ENCODE measurements around the gene UBR1. TPM values are rescaled to one million over a fixed set of nuclear protein-coding genes. Genes with fewer than 3 reads are reported as not detected.

UBR1 gene
- total RNA-seq, 1 experiment from 2014 or later = 23.2 TPM

DNA sequence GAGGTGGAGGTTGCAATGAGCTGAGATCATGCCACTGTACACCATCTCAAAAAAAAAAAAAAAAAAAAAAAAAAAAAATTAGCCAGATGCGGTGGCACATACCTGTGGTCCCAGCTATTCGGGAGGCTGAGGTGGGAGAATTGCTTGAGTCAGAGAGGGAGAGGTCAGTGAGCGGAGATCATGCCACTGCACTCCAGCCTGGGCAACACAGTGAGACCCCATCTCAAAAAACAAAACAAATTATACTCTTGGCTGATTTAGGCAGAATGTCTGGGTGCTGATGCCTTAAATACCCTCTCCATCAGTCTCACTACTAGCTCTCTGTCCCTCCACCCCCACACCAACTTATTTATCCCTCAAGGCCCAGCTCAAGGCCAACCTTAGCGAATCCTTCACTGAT, 14.0 kb downstream of the UBR1 start:
- no peaks in the 10 kb centered on the region for H3K36me3 ChIP-seq (ENCODE audit: control insufficient read depth, insufficient read depth, low read length)
- intact Hi-C loops (cut with micrococcal nuclease; ENCODE audit: unreplicated experiment) (no loop called here), in situ Hi-C loops (cut with HindIII; ENCODE audit: low pct_unique_long_range_greater_than_20kb, low sequenced_read_pairs) (no loop called here)
- CTCF ChIA-PET = no interaction called here
- no peak overlapping the region for H3K27ac ChIP-seq (ENCODE audit: low read length)
- no peaks in the 10 kb centered on the region for H3K4me1 ChIP-seq (ENCODE audit: control insufficient read depth, insufficient read depth, low read length)
- no peak for DNase-seq (ENCODE audit: low read depth, low spot score)
- POLR2A ChIA-PET = no interaction called here
- H3K4me3 ChIP-seq (ENCODE audit: low read depth in 2 of 2, low read length in 2 of 2) = no peak overlapping the region
- ATAC-seq = no peak
- BruUV-seq (replicated peaks) = no TSS peak
- no peaks in the 10 kb centered on the region for H3K9me3 ChIP-seq (ENCODE audit: control insufficient read depth, insufficient read depth, low read depth, low read length)
- H3K27me3 ChIP-seq (ENCODE audit: control insufficient read depth, insufficient read depth, low read length) = no peaks in the 10 kb centered on the region
- no peak for TF ChIP-seq SIN3A (IDR thresholded peaks at IDR 0.05; ENCODE audit: borderline replicate concordance, insufficient read depth, low read depth, low read length)
- TF ChIP-seq, protein P1, sequence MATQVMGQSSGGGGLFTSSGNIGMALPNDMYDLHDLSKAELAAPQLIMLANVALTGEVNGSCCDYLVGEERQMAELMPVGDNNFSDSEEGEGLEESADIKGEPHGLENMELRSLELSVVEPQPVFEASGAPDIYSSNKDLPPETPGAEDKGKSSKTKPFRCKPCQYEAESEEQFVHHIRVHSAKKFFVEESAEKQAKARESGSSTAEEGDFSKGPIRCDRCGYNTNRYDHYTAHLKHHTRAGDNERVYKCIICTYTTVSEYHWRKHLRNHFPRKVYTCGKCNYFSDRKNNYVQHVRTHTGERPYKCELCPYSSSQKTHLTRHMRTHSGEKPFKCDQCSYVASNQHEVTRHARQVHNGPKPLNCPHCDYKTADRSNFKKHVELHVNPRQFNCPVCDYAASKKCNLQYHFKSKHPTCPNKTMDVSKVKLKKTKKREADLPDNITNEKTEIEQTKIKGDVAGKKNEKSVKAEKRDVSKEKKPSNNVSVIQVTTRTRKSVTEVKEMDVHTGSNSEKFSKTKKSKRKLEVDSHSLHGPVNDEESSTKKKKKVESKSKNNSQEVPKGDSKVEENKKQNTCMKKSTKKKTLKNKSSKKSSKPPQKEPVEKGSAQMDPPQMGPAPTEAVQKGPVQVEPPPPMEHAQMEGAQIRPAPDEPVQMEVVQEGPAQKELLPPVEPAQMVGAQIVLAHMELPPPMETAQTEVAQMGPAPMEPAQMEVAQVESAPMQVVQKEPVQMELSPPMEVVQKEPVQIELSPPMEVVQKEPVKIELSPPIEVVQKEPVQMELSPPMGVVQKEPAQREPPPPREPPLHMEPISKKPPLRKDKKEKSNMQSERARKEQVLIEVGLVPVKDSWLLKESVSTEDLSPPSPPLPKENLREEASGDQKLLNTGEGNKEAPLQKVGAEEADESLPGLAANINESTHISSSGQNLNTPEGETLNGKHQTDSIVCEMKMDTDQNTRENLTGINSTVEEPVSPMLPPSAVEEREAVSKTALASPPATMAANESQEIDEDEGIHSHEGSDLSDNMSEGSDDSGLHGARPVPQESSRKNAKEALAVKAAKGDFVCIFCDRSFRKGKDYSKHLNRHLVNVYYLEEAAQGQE (IDR thresholded peaks at IDR 0.05; ENCODE audit: insufficient read depth in 1 of 2, low read depth in 2 of 2, low read length in 1 of 2) = no peak
- TF ChIP-seq, protein P2, sequence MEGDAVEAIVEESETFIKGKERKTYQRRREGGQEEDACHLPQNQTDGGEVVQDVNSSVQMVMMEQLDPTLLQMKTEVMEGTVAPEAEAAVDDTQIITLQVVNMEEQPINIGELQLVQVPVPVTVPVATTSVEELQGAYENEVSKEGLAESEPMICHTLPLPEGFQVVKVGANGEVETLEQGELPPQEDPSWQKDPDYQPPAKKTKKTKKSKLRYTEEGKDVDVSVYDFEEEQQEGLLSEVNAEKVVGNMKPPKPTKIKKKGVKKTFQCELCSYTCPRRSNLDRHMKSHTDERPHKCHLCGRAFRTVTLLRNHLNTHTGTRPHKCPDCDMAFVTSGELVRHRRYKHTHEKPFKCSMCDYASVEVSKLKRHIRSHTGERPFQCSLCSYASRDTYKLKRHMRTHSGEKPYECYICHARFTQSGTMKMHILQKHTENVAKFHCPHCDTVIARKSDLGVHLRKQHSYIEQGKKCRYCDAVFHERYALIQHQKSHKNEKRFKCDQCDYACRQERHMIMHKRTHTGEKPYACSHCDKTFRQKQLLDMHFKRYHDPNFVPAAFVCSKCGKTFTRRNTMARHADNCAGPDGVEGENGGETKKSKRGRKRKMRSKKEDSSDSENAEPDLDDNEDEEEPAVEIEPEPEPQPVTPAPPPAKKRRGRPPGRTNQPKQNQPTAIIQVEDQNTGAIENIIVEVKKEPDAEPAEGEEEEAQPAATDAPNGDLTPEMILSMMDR (IDR thresholded peaks at IDR 0.05) = no peak
- no peak for TF ChIP-seq TCF7L2 (IDR thresholded peaks at IDR 0.05; ENCODE audit: low read depth, low read length)
- no peak for TF ChIP-seq POLR2AphosphoS5 (IDR thresholded peaks at IDR 0.05; ENCODE audit: low read depth, low read length)

DNA sequence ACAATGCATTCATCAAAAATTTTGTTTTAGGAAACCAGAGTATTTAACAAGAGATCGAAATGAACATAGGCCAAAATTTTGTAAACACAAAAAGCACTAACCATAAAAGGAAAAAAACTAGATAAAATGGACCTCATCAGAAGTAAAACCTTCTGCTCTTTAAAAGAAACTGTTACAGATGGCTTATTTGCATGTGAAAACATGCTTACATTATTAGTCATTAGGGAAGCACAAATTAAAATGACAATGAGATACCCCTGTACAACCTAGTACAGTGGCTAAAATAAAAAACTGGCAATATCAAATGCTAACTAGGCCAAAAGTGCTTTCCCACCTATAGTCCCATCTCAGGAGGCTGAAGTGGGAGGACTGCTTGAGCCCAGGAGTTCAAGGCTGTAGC, 19.3 kb downstream of the UBR1 start:
- TF ChIP-seq TCF7L2 (IDR thresholded peaks at IDR 0.05; ENCODE audit: low read depth, low read length) (no peak), SIN3A (IDR thresholded peaks at IDR 0.05; ENCODE audit: borderline replicate concordance, insufficient read depth, low read depth, low read length) (no peak), POLR2AphosphoS5 (IDR thresholded peaks at IDR 0.05; ENCODE audit: low read depth, low read length) (no peak)
- TF ChIP-seq, protein P2 (IDR thresholded peaks at IDR 0.05) = no peak
- TF ChIP-seq, protein P1 (IDR thresholded peaks at IDR 0.05; ENCODE audit: insufficient read depth in 1 of 2, low read depth in 2 of 2, low read length in 1 of 2) = no peak
- Histone ChIP-seq H3K27ac (ENCODE audit: low read length) (no peak overlapping the region), H3K4me1 (ENCODE audit: control insufficient read depth, insufficient read depth, low read length) (no peaks in the 10 kb centered on the region), H3K27me3 (ENCODE audit: control insufficient read depth, insufficient read depth, low read length) (no peaks in the 10 kb centered on the region), H3K36me3 (ENCODE audit: control insufficient read depth, insufficient read depth, low read length) (peaks cover 6% of the 10 kb centered on the region), H3K9me3 (ENCODE audit: control insufficient read depth, insufficient read depth, low read depth, low read length) (no peaks in the 10 kb centered on the region), H3K4me3 (ENCODE audit: low read depth in 2 of 2, low read length in 2 of 2) (no peak overlapping the region)
- ChIA-PET CTCF (no interaction called here), POLR2A (no interaction called here)
- BruUV-seq (replicated peaks) = no TSS peak
- no peak for DNase-seq (ENCODE audit: low read depth, low spot score)
- intact Hi-C loops (cut with micrococcal nuclease; ENCODE audit: unreplicated experiment) = no loop called here
- in situ Hi-C loops (cut with HindIII; ENCODE audit: low pct_unique_long_range_greater_than_20kb, low sequenced_read_pairs) = no loop called here
- no peak for ATAC-seq
